GM12873 (cell line): Measurements from ENCODE around the gene VIL1.

Experiments used
- TF ChIP-seq, protein P1 (sequence below): IDR thresholded peaks from 2 replicates; pipeline ENCODE4 v1.5.1; 2012; ENCODE audit warnings: low read depth, mild to moderate bottlenecking, moderate library complexity, low read length, control low read depth; ENCODE audit not compliant: insufficient read depth; ENCODE audit errors: missing control alignments

VIL1 gene

GRCh38 chr2:218418717-218419458 is at the start of gene VIL1:
Gene VIL1 (plus strand): TSS chr2:218419123. CDS start chr2:218423779, 4,656 bp downstream.
- TF ChIP-seq, protein P1, sequence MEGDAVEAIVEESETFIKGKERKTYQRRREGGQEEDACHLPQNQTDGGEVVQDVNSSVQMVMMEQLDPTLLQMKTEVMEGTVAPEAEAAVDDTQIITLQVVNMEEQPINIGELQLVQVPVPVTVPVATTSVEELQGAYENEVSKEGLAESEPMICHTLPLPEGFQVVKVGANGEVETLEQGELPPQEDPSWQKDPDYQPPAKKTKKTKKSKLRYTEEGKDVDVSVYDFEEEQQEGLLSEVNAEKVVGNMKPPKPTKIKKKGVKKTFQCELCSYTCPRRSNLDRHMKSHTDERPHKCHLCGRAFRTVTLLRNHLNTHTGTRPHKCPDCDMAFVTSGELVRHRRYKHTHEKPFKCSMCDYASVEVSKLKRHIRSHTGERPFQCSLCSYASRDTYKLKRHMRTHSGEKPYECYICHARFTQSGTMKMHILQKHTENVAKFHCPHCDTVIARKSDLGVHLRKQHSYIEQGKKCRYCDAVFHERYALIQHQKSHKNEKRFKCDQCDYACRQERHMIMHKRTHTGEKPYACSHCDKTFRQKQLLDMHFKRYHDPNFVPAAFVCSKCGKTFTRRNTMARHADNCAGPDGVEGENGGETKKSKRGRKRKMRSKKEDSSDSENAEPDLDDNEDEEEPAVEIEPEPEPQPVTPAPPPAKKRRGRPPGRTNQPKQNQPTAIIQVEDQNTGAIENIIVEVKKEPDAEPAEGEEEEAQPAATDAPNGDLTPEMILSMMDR, result no peak

DNA sequence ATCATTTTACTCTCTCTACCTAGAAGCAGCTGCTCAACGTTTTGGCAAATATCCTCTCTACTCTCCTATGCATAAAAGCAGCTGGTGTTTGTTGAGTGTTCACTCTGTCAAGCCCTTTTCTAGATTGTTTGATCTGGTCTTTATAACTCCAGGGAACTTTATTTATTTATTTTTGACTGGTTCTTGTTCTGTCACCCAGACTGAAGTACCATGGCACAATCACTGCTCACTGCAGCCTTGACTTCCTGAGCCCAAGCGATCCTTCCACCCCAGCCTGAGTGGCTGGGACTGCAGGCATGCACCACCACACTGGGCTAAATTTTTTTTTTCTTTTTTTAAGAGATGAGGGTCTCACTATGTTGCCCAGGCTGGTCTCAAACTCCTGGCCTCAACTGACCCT is 49.6 kb upstream of the VIL1 start:
- TF ChIP-seq, protein P1, result no peak

GRCh38 chr2:218370410-218371063 is 48.4 kb upstream of the VIL1 start:
- TF ChIP-seq, protein P1, result no peak

DNA sequence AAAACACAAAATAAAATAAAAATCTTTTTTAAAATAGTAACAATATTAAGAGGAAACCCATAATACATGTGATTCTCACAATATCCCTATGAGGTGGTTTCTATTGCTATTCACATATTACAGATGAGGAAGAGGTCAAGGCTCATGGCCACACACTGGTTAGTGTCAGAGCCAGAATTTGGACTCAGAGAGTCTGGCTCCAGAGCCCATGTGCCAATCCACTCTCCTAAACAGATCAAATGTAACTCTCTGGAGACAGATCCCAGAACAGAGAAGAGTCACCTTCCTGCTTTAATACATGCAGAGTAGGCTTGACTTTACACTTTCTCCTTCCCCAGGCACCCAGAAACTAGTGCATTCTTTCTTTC is 47.0 kb upstream of the VIL1 start:
- TF ChIP-seq, protein P1, result no peak

DNA sequence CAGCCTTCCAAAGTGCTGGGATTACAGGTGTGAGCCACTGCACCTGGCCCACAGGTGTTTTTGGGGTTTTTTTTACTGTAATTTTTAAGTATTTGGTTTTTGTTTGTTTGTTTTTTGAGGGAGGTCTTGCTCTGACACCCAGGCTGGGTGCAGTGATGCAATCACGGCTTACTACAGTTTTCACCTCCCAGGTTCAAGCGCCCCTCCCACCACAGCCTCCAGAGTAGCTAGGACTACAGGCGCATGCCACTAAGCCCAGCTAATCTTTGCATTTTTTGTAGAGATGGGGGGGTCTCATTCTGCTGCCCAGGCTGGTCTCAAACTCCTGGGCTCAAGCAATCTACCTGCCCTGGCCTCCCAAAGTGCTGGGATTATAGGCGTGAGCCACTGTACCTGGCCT is 44.1 kb upstream of the VIL1 start:
- TF ChIP-seq, protein P1, result no peak

- TF ChIP-seq, protein P1, result no peak
Observed at GRCh38 chr2:218375212-218375611, 43.7 kb upstream of the VIL1 start.

DNA sequence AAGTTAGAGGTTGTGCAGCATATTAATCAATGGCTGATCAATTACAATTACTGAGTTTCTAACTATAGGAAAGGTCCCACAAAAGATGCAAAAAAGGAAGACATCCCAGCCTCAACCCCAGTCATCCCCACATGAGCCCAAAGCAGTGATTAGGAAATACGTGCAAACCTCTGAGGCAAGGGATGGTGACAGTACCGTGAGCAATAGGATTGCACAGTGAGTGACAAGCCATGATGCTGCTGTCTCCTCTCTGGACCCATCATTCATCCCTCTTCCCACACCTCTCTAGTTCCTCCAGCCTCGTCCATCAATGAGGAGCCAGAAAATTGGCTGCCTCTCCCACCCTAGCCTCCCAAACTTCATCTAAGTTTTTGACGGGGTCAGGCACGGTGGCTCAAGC is 40.9 kb upstream of the VIL1 start:
- TF ChIP-seq, protein P1, result no peak
